ENCODE measurements around the gene LIMCH1.

DNA sequence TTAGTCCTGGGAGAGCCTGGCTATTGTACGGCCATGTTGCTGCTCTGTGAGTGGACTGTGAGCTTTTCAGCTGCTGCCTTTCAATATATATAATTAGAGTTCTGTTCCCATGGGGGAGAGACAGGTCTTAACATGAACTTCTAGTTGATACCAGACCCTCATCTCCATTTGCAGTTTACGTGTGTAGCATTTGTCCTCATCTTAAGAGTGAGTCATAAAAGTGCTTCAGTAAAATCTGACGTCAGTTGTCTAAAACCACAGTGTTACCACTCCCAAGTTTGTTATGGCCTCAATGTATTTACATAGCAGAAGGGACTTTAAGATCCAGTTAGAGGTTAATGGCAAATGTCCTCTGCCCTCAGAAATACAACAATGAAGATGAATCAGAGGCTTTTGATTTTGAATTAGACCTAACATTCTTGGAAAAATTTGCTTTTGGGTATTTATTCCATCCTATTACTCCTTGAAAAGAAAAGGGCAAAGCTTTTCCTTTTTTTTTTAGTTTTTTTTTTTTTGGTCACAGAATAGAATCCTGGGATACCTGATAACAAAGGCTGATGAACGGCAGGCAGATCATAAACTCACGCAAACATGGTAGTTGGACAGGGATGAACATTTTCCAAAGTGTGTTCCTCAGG, 172.0 kb downstream of the LIMCH1 start:
- TF ChIP-seq EZH2phosphoT487 (IDR thresholded peaks at IDR 0.05; ENCODE audit: low read depth) (no peak), CTCF (IDR thresholded peaks at IDR 0.05; ENCODE audit: low read depth, low read length) (no peak)
